Measurements from ENCODE around the gene CCP110. TPM values are rescaled to one million over a fixed set of nuclear protein-coding genes. Genes with fewer than 3 reads are reported as not detected.

The CCP110 gene, protein sequence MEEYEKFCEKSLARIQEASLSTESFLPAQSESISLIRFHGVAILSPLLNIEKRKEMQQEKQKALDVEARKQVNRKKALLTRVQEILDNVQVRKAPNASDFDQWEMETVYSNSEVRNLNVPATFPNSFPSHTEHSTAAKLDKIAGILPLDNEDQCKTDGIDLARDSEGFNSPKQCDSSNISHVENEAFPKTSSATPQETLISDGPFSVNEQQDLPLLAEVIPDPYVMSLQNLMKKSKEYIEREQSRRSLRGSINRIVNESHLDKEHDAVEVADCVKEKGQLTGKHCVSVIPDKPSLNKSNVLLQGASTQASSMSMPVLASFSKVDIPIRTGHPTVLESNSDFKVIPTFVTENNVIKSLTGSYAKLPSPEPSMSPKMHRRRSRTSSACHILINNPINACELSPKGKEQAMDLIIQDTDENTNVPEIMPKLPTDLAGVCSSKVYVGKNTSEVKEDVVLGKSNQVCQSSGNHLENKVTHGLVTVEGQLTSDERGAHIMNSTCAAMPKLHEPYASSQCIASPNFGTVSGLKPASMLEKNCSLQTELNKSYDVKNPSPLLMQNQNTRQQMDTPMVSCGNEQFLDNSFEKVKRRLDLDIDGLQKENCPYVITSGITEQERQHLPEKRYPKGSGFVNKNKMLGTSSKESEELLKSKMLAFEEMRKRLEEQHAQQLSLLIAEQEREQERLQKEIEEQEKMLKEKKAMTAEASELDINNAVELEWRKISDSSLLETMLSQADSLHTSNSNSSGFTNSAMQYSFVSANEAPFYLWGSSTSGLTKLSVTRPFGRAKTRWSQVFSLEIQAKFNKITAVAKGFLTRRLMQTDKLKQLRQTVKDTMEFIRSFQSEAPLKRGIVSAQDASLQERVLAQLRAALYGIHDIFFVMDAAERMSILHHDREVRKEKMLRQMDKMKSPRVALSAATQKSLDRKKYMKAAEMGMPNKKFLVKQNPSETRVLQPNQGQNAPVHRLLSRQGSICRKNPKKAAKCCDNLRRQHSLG
- total RNA-seq = 11.3 and 22.9 TPM in 2 replicates

DNA sequence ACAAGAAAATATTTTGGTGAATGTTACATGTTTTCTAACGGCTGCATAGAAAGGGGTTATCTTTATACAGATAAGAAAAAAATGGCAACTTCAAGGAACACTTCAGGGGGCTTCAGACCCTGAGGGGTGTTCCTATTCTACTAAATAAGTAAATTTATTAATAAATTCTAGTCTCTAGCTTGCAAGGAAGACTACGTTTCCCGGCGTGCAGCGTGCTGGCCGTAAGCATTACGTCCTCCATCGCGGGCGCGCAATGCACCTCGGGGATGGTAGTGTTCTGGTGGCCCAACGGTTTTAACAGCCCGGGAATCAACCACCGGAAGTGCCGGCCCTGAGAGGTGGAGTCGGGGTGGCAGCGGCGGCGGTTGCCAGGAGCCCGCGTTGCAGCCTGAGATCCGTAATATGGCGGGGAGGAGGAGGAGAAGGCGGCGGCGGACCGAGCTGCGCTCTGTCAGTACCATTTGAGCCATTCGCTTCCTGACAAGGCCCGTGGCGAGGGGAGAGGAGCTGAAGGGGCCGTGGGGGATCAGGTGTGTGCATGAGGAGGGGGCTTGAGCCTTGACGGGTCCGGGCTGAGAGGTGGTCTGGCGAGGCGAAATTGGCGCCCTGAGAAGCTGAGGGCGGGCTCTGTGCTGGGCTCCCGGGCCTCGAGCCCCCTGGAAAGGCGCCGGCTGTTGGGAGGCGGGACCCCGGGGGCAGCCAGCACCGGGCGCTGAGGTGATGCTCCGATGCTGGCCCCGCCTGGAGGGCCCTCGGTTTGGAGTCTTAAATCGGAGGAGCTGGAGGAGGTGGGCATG is at the start of gene CCP110:
Gene CCP110, plus strand, starts transcription at position 384 of the 797 bp plus-strand sequence. CDS start 3,940 bp downstream, outside the sequence.
- DNase-seq (ENCODE audit: low read depth, low spot score) = peak; percentile 92

DNA sequence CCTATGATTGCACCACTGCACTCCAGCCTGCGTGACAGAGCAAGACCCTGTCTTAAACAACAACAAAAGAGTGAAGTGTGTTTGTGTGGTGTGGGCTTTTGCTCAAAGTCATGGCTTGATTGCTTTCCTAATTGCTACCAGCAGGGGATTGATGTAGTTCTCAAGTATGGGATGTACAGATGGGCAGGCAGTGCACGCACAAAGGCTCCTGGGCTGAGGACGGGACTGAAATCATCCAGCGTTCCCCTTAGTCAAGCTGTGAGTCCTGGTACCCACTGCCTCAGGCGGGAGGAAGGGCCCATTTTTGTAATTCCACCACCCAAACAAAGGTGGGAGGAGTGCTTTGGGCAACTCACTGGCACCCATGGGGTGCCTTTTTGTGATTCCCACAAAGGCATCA is 49.1 kb upstream of the CCP110 start:
- DNase-seq (ENCODE audit: low read depth, low spot score) = no peak

DNA sequence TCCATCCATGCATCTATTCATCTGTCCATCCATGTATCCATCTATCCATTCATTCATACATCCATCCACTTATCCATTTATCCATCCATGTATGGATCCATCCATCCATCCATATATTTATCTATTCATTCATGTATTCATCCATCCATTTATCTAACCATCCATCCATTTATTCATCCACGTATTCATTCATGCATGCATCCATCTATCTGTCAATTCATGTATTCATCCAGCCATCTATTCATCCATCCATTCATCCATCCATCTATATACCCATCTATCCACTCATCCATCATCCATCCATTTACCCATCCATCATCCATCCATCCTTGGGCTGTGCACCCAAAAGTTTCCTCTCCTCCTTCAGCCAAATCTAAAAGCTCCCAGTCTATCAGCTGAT is 45.2 kb upstream of the CCP110 start:
- no peak for DNase-seq (ENCODE audit: low read depth, low spot score)

DNA sequence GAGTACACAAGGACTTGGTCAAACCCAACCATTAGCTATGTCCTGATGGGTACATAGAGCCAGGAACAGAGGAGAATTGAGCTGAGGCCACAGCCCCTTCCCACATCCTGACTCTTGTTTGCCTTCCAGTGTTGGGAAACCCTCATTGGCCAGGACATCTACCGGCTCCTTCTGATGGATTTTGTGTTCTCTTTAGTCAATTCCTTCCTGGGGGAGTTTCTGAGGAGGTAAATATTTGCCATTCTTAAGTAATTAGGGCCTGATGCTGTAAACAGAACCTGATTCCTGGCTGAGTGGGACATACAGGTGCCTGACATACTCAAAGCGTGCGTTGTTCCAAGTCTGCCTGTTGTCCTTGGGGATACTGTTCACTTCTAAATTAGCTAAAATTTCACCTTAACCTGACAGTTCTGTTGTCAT is 44.4 kb upstream of the CCP110 start:
- no peak for DNase-seq (ENCODE audit: low read depth, low spot score)

DNA sequence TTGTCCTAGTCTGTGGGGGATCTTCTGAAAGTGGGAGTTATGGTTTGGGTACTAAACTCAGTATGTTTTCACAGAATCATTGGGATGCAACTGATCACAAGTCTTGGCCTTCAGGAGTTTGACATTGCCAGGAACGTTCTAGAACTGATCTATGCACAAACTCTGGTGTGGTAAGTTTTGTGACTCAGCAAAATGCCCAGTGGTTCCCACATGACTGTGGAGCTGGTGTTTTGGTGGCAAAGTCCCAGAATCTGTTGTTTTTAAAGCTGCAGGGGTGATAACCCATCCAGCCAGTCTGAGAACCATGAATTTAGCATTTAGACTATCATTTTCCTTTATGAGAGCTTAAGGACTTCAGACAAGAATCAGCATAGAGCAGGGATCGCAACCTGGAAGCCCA is 42.4 kb upstream of the CCP110 start:
- DNase-seq (ENCODE audit: low read depth, low spot score) = no peak

DNA sequence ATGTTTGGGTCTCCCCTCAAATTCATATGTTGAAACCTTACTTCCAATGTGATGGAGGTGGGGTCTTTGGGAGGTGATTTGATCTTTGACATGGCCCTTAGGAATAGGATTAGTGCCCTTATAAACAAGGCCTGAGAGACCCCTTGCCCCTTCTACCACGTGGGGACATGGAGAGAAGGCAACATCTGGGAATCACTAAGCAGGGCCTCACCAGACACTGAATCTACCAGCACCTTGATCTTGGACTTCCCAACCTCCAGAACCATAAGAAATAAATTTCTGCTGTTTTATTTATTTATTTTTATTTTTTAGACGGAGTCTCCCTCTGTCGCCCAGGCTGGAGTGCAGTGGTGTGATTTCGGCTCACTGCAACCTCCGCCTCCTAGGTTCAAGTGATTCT is 42.0 kb upstream of the CCP110 start:
- no peak for DNase-seq (ENCODE audit: low read depth, low spot score)

DNA sequence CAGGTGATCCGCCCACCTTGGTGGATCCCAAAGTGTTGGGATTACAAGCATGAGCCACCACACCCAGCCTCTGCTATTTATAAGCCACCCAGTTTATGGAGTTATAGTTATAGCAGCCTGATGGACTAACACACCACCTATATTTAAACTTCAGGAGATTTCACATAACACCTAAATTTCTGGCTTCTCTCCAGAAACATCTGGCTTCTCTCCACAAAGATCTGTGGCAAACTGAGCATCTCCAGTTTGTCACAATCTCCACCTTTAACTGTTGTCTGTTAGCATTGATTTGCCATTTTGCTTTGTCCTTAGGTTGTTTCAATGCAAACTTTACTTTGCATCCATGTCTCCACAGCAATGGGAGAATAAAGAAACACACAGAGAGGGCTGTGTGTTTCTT is 41.5 kb upstream of the CCP110 start:
- no peak for DNase-seq (ENCODE audit: low read depth, low spot score)

DNA sequence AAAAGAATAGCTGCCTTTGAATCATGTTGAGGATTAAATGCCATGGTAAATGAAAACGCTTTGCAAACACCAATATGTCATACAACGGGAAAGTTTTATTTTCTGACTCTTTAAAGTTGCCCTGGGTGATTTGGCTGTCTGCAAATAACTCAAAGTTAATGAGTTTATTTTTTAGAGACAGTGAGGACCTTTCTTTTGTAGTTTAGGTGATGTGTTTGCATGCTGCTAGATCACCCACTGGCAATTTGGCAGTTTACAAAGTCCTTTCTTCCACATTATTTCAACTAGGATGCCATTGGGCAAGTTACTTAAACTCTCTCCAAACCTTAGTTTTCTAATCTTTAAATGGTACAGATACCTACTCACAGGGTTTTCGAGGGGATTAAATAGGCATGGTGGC is 39.6 kb upstream of the CCP110 start:
- DNase-seq (ENCODE audit: low read depth, low spot score) = no peak

DNA sequence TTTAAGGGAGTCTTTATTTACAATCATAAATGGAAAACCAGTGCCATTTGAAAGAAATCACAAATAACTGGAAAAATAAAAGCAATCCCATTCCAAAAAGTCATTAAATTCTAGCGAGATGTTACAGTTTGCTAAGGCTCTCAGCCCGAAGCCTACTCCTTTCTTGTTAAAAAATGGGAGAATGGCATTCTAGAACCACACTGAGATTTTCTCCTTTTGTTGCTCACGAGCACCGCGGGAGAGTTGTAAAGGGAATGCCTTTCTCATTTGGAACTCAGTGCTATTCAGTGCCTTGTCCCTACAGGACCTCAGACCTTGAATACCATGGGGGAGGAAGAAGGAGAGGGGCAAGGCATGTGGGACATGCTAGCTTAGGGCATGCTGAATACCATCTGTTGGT is 38.1 kb upstream of the CCP110 start:
- no peak for DNase-seq (ENCODE audit: low read depth, low spot score)

DNA sequence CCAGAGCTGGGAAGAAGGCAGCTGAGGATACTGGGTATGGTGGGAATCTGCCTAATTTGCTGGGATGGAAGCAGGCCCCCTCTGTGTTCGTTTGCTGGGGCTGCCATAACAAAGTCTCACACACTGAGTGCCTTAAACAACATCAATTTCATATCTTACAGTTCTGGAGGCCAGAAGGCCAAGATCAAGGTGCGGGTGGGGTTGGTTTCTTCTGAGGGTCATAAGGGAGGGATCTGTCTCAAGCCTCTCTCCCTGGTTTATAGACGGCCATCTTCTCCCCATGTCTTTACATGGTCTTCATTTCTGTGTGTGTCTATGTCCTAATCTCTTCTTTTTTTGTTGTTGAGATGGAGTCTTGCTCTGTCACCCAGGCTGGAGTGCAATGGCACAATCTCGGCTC is 37.7 kb upstream of the CCP110 start:
- DNase-seq (ENCODE audit: low read depth, low spot score) = no peak

DNA sequence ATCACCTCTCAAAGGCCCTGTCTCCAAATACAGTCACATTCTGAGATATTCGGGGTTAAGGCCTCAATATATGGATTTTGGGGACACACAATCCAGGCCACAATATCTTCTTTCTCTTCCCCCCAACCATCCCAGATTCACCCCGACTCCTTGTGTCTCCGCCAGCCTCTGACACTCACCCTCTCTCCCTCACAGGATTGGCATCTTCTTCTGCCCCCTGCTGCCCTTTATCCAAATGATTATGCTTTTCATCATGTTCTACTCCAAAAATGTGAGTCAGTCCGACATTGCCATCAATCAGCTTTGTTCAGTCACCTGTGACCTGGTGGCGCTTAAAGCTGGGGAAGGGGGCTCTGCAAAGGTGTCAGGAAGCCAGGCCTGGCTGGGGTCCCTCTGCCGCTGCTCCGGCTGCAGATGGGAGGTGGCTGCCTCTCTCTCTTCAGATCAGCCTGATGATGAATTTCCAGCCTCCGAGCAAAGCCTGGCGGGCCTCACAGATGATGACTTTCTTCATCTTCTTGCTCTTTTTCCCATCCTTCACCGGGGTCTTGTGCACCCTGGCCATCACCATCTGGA is 36.9 kb upstream of the CCP110 start:
- no peak for DNase-seq (ENCODE audit: low read depth, low spot score)

DNA sequence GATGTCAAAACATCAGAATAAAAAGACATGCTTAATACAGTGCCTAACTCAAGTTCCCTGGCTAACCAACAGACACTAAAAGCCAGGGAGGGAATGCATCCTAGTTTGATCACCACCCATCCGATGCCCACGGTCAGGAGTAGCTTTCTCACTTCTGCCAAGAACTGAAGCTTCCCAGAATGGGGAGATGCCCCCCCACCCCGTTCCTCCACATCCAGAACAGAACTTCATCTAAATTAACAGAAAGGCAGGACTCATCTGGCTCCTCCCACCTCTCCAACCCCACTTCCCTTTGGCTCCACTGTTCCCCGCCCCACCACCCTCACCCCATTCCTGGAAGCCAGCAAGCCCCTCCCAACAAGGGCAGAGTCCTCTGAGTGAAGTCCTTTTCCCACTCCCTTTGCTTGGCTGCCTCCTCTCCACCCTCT is 35.5 kb upstream of the CCP110 start:
- no peak for DNase-seq (ENCODE audit: low read depth, low spot score)

DNA sequence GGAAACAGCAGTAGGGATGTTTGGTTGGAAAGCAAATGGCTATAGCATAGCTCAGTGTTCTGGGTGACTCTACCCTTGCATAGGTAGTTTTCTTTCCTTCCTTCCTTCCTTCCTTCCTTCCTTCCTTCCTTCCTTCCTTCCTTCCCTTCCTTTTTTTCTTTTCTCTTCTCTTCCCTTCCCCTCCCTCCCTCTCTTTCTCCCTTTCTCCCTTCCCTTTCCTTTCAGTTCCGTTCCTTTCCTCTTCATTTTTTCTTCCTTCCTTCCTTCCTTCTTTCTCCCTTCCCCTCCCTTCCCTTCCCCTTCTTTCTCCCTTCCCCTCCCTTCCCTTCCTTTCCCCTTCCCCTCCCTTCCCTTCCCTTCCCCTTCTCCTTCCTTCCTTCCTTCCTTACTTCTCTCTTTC is 33.1 kb upstream of the CCP110 start:
- DNase-seq (ENCODE audit: low read depth, low spot score) = no peak

DNA sequence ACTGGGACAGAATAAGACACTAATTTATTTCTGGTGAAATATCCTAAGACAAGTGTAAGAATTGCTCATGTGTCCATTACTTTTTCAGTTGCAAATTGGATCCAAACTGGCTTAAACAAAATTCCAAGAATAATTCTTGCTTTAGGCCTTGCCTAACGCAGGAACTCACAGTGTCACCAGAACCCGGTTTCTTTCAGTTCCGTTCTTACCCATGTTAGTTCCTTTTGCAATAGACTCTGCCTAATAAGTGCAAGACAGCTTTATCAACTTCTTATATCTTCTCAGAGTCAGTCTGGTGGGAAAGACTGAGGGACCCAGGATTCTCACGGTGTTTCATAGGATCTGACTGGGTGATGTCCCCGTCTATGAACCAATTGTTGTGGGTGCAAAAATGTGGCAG is 26.6 kb upstream of the CCP110 start:
- no peak for DNase-seq (ENCODE audit: low read depth, low spot score)

DNA sequence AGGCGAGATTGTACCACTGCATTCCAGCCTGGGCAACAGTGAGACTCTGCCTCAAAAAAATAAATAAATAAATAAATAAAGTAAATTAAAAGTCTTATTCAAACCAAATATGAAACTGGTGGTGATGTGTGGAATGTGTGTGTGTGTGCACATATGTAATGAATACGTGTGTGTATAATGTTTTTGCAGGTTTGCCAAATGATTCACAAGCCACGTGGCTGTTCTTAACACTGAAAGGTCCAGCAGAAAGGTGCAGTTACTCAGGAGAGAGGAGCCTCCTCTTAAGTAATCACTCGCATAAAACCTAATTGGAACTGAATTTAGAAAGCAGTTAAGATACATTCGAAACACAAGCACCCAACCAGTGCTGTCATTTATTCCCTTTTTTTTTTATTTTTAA is 24.7 kb upstream of the CCP110 start:
- no peak for DNase-seq (ENCODE audit: low read depth, low spot score)

DNA sequence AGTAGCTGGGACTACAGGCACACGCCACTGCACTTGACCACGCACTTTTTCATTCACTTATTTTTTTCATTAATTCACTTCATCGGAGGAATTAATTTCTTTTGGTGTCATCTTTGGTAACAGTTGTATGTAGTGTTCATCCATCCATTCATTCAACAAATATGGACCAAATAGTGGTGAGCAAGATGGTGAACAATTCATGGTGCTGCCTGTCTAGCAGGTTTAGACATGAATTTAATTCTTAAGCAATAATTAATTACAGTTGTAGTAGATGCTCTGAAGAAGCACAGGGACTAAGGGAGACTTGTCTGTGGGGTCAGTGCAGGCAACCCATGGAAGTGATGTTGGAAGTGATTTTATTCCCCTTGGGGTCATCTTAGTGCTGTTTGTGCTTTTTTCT is 24.3 kb upstream of the CCP110 start:
- no peak for DNase-seq (ENCODE audit: low read depth, low spot score)

DNA sequence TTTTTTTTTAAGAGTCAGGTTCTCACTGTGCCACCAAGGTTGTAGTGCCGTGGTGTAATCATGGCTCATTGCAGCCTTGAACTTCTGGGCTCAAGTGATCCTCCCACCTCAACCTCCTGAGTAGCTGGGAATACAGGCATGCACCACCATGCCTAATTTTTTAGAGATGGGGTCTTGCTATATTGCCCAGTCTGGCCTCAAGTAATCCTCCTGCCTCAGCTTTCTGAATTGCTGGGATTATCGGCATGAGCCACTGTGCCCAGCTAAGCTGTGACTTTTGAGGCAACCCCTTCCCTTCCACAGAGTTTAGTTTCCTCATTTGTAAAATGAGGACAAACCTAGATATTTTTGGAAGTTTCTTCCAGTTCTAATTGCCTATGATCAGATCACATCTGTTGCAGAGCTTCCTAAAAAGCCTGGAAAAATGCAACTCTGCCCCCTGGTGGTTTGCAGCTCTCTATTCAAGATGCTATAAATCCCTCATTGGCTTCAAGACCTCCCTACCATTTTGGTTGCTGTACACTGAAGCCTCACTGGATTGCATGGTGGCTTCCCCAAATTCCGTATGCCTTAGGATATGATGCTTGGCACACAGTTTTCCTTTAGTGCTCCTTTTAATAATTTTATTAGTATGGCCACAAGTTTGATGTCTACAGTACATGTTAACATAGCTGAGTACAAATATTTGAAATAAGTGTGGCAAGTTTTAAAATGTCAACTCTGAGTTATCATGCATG is 21.2 kb upstream of the CCP110 start:
- DNase-seq (ENCODE audit: low read depth, low spot score) = peak; percentile 33

DNA sequence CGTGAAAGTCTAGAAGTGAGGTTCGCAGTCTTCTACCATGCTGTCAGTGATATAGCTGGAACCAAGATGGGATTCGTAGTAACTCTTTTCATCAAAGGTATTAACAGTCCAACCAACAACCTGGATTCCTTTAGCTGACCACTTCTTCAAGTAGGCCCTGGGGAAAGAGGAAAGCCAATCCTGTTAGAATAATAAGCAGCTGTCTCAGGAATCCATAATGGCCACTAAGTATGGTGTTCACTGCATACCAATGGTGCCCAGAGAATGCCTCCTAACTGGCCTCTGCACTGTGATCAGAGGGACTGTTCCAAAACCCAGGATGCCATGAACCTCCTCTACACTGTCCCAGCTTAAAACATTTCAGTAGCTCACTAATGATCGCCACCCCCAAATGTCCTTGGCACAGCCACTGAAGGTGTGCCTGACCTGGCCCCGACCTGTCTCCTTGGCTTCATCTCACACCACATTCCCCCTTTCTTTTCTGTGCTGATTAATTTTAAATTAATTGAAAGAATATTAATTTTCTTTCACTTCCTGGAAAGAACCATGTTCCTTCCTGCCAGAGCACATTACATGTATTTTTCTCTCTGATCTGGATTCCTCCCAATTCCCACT is 20.2 kb upstream of the CCP110 start:
- no peak for DNase-seq (ENCODE audit: low read depth, low spot score)

DNA sequence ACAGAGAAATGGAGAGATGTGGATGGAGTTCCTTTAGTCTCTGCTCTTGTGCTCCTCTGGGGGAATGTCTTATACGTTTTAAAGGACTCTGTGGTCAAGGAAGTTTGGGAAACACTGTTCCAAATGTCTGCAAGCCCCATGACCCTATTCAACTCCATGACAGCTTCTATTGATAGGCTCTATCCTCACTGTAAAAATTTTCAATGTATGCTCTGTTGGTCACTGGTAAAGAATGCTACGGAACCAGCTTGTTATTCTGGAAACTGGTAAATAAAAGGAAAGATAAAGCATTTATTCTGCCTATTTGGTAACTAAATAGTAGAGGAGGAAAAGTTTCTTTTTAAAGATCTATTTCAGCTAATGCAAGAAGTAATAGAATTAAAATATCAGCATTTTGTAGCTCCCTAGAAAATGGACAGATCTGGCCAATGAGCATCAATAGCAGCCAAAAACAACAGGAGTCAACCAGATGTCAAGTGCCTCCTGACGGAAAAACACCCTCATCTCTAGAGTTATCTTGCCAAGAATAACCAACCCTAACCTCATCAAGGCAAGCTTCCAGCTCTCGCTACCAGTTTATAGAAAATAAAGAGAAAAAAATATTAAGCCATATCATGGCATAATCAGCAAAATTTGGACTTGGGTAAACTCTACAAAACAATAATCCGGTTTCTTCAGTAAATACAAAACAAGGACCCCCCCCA is 18.0 kb upstream of the CCP110 start:
- DNase-seq (ENCODE audit: low read depth, low spot score) = peak; percentile 71

Data from pulmonary artery endothelial cell (primary cell).